Measurements from ENCODE around the gene DNASE2.

Gene DNASE2

DNA sequence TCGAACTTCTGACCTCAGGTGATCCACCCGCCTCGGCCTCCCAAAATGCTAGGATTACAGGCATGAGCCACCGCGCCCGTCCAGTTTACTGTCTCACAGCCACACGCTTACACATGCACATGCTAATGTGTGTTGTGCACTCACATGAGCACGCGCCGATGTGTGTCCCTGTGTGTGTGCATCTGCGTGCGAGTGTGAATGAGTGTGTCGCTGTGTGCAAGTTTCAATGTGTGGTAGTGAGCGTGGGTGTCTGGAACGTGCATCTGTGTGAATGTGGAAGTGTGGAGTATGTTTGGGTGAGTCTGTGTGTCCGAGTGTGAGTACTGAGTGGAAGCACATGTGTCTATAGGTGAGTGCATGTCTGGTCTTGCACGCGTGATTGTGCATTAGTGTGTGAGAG, 38.7 kb downstream of the DNASE2 start:
- TF ChIP-seq, protein P1, sequence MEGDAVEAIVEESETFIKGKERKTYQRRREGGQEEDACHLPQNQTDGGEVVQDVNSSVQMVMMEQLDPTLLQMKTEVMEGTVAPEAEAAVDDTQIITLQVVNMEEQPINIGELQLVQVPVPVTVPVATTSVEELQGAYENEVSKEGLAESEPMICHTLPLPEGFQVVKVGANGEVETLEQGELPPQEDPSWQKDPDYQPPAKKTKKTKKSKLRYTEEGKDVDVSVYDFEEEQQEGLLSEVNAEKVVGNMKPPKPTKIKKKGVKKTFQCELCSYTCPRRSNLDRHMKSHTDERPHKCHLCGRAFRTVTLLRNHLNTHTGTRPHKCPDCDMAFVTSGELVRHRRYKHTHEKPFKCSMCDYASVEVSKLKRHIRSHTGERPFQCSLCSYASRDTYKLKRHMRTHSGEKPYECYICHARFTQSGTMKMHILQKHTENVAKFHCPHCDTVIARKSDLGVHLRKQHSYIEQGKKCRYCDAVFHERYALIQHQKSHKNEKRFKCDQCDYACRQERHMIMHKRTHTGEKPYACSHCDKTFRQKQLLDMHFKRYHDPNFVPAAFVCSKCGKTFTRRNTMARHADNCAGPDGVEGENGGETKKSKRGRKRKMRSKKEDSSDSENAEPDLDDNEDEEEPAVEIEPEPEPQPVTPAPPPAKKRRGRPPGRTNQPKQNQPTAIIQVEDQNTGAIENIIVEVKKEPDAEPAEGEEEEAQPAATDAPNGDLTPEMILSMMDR (IDR thresholded peaks at IDR 0.05; ENCODE audit: low read depth, low read length, missing control alignments): no peak
- no peak for DNase-seq (ENCODE audit: low read depth)
- H3K4me3 ChIP-seq (ENCODE audit: low read depth, low read length): no peak overlapping the region

GRCh38 chr19:12841094-12841493, 40.2 kb downstream of the DNASE2 start:
- TF ChIP-seq, protein P1 (IDR thresholded peaks at IDR 0.05; ENCODE audit: low read depth, low read length, missing control alignments): no peak
- DNase-seq (ENCODE audit: low read depth): no peak
- no peak overlapping the region for H3K4me3 ChIP-seq (ENCODE audit: low read depth, low read length)

- H3K4me3 ChIP-seq (ENCODE audit: low read depth, low read length): no peak overlapping the region
- DNase-seq (ENCODE audit: low read depth): no peak
- TF ChIP-seq, protein P1 (IDR thresholded peaks at IDR 0.05; ENCODE audit: low read depth, low read length, missing control alignments): no peak
Measured at GRCh38 chr19:12840091-12841079, 40.9 kb downstream of the DNASE2 start.

- H3K4me3 ChIP-seq (ENCODE audit: low read depth, low read length): no peak overlapping the region
- no peak for DNase-seq (ENCODE audit: low read depth)
- TF ChIP-seq, protein P1 (IDR thresholded peaks at IDR 0.05; ENCODE audit: low read depth, low read length, missing control alignments): no peak
Measured at GRCh38 chr19:12838886-12839756, 42.1 kb downstream of the DNASE2 start.

GRCh38 chr19:12838182-12838885, 42.9 kb downstream of the DNASE2 start, which contains the start of gene MAST1:
TSS of gene MAST1 (plus strand) at chr19:12838515. CDS start at chr19:12838573, 58 bp downstream.
- no peak within 1 kb of the TSS; the same call in 1 of the 2 replicates for H3K4me3 ChIP-seq (ENCODE audit: low read depth, low read length)
- no peak for DNase-seq (ENCODE audit: low read depth)
- TF ChIP-seq, protein P1 (IDR thresholded peaks at IDR 0.05; ENCODE audit: low read depth, low read length, missing control alignments): peak; percentile 58

DNA sequence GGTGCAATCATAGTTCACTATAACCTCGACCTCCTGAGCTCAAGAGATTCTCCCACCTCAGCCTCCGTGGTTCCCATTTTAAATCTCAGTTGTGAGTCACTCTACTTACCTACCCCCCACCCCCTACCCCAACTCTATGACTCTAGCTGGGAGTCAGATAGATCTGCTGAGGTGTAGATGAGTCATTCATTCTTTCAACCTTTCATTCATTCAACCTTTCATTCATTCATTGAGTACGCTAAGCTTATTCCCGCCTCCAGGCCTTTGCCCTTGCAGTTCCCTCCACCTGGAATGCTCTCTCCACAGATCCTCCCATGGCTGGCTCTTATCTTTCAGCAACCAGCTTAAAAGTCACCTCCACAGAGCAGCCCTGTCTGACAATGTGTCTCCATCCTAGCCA, 44.0 kb downstream of the DNASE2 start:
- TF ChIP-seq, protein P1 (IDR thresholded peaks at IDR 0.05; ENCODE audit: low read depth, low read length, missing control alignments): no peak
- no peak for DNase-seq (ENCODE audit: low read depth)

More for the DNA sequence above, 44.0 kb downstream of the DNASE2 start:
- no peak overlapping the region for H3K4me3 ChIP-seq (ENCODE audit: low read depth, low read length)

All from GM12864 (cell line).